ENCODE data around the gene DKKL1.

DNA sequence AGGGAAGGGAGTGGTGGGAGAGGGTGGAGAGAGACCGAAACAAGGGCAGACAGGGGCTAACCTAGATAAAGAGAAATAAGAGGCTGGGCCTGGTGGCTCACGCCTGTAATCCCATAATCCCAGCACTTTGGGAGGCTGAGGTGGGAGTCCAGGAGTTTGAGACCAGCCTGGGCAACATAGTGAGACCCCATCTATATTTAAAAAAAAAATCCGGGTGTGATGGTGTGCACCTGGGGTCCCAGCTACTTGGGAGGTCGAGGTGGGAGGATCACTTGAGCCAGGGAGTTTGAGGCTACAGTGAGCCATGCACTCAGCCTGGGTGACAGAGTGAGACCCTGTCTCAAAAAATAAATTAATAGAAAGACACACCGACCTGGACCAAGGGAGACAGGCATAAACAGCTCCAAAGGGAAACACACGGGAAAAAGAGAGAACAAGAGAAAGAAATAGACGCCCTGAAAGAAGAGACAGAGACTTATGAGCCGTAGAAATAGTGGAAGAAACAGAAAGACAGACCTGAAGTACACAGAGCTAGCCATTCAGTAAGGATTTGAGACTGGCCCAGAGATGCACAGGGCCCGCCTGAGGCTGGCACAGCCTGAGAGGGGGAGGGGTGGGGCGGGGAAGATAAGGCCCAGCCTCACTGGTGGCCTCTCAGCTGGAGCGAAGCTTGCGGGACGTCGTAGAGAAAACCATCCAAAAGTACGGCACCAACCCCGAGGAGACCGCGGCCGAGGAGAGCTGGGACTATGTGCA lies 26.2 kb upstream of the DKKL1 start:
- TF ChIP-seq ISL1 (CRISPR knock-in tag; IDR thresholded peaks at IDR 0.05): no peak
- no peak for TF ChIP-seq CREB5 (CRISPR knock-in tag; IDR thresholded peaks at IDR 0.05; ENCODE audit: low read depth)
- TF ChIP-seq CSDC2 (CRISPR knock-in tag; IDR thresholded peaks at IDR 0.05): no peak
- TF ChIP-seq ZNF70 (CRISPR knock-in tag; IDR thresholded peaks at IDR 0.05): no peak
- no peak for TF ChIP-seq ZFP3 (CRISPR knock-in tag; IDR thresholded peaks at IDR 0.05)
- no peak for TF ChIP-seq ARNTL (CRISPR knock-in tag; IDR thresholded peaks at IDR 0.05; ENCODE audit: borderline replicate concordance, low read depth)
